Activated B cell treated with CpG ODN at 0.5 μM for 24 hours (primary cell): ENCODE results near the gene CRACDL. TPM values are rescaled to one million over a fixed set of nuclear protein-coding genes. Genes with fewer than 3 reads are reported as not detected.

Experiments
- ATAC-seq: fragments of 200-7000 bp; cut with Tn5 transposase; one replicate; pipeline ENCODE4 v1.10.0; 2021; ENCODE audit warnings: low read depth, mild to moderate bottlenecking, moderate library complexity
- CTCF ChIA-PET: fragments of 350-600 bp; sonication (Branson Sonifier 250); formaldehyde crosslinking; loops from one replicate; lab custom pipeline; 2021; ENCODE audit warnings: antibody characterized with exemption; lab: Charles Lee
- POLR2A ChIA-PET: fragments of 350-600 bp; sonication (Branson Sonifier 250); formaldehyde crosslinking; loops from one replicate; lab custom pipeline; 2021; ENCODE audit warnings: antibody characterized with exemption; lab: Charles Lee
- DNase-seq: peaks from one replicate; pipeline ENCODE4 v3.0.0; 2022
- H3K27ac Mint-ChIP-seq: one replicate; pipeline ENCODE4 v1.8.0; 2020; ENCODE audit warnings: mixed read lengths
- H3K27me3 Mint-ChIP-seq: one replicate; pipeline ENCODE4 v1.8.0; 2021; ENCODE audit warnings: mixed read lengths
- H3K36me3 Mint-ChIP-seq: one replicate; pipeline ENCODE4 v1.8.0; 2021; ENCODE audit warnings: low read depth, mixed read lengths
- H3K4me1 Mint-ChIP-seq: one replicate; pipeline ENCODE4 v1.8.0; 2021; ENCODE audit warnings: mixed read lengths
- H3K4me3 Mint-ChIP-seq: one replicate; pipeline ENCODE4 v1.8.0; 2020; ENCODE audit warnings: mild to moderate bottlenecking, mixed read lengths
- H3K9me3 Mint-ChIP-seq: one replicate; pipeline ENCODE4 v1.8.0; 2020; ENCODE audit warnings: mixed read lengths
- intact Hi-C: fragments of 100-400 bp; cut with micrococcal nuclease; formaldehyde crosslinking; loops from one replicate; pipeline ENCODE4 v1.15.1; 2024
- total RNA-seq: library from RNA; stranded (reverse); gene quantifications from 2 replicates; pipeline ENCODE4 v1.2.3, GENCODE V29; 2022
- TF ChIP-seq, protein P1 (sequence below): fragments of 200-600 bp; IDR thresholded peaks from one replicate; pipeline ENCODE4 v1.8.0; 2022; ENCODE audit warnings: antibody characterized with exemption, mild to moderate bottlenecking

The CRACDL gene
- total RNA-seq, 1 donor from 2014 or later, result not detected

DNA sequence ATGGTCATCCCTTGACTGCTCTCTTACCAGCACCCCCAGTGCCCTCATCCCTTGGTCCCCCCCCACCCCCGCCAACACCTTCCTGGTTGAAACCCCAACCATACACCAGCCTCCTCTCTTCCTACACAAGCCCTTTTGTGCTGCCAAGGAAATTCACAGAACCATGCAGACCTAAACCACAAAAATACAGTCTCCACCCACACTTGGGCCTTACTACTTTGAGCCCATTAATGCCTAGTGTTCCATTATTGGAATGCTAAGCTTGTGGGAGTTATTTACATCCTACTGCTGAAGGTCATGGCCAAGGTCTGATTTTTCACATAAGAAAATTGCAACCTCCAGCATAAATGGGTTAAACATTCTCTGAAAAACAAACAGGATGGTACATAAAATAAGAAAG, 4.1 kb upstream of the CRACDL start:
- CTCF ChIA-PET, result no interaction called here
- POLR2A ChIA-PET, result no interaction called here
- Mint-ChIP-seq H3K4me3 (no peak overlapping the region), H3K9me3 (no peaks in the 10 kb centered on the region), H3K4me1 (peaks cover 10% of the 10 kb centered on the region), H3K27ac (no peak overlapping the region), H3K27me3 (peaks cover 40% of the 10 kb centered on the region), H3K36me3 (no peaks in the 10 kb centered on the region)
- ATAC-seq (no peak), DNase-seq (no peak)
- TF ChIP-seq, protein P1, sequence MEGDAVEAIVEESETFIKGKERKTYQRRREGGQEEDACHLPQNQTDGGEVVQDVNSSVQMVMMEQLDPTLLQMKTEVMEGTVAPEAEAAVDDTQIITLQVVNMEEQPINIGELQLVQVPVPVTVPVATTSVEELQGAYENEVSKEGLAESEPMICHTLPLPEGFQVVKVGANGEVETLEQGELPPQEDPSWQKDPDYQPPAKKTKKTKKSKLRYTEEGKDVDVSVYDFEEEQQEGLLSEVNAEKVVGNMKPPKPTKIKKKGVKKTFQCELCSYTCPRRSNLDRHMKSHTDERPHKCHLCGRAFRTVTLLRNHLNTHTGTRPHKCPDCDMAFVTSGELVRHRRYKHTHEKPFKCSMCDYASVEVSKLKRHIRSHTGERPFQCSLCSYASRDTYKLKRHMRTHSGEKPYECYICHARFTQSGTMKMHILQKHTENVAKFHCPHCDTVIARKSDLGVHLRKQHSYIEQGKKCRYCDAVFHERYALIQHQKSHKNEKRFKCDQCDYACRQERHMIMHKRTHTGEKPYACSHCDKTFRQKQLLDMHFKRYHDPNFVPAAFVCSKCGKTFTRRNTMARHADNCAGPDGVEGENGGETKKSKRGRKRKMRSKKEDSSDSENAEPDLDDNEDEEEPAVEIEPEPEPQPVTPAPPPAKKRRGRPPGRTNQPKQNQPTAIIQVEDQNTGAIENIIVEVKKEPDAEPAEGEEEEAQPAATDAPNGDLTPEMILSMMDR, result no peak
- intact Hi-C loops, result no loop called here

GRCh38 chr2:98937906-98938305, 1.9 kb upstream of the CRACDL start:
- peaks cover 40% of the 10 kb centered on the region for H3K27me3 Mint-ChIP-seq
- H3K27ac Mint-ChIP-seq, result no peak overlapping the region
- intact Hi-C loops, result no loop called here

GRCh38 chr2:98936353-98937351, 627 bp upstream of the CRACDL start:
- H3K4me3 Mint-ChIP-seq, result peak overlapping the region; percentile 70
- H3K4me1 Mint-ChIP-seq, result peaks cover 10% of the 10 kb centered on the region
- no peaks in the 10 kb centered on the region for H3K9me3 Mint-ChIP-seq
- DNase-seq (peak; percentile 29), ATAC-seq (peak; percentile 28)
- intact Hi-C loops, result no loop called here
- no peak overlapping the region for H3K27ac Mint-ChIP-seq
- peaks cover 38% of the 10 kb centered on the region for H3K27me3 Mint-ChIP-seq
- ChIA-PET CTCF (no interaction called here), POLR2A (no interaction called here)
- no peaks in the 10 kb centered on the region for H3K36me3 Mint-ChIP-seq
- TF ChIP-seq, protein P1, result no peak

More at GRCh38 chr2:98937906-98938305, 1.9 kb upstream of the CRACDL start:
- Mint-ChIP-seq H3K9me3 (no peaks in the 10 kb centered on the region), H3K36me3 (no peaks in the 10 kb centered on the region), H3K4me3 (no peak overlapping the region), H3K4me1 (peaks cover 10% of the 10 kb centered on the region)
- POLR2A ChIA-PET, result no interaction called here
- no peak for DNase-seq
- CTCF ChIA-PET, result no interaction called here
- no peak for ATAC-seq
- TF ChIP-seq, protein P1, result no peak

DNA sequence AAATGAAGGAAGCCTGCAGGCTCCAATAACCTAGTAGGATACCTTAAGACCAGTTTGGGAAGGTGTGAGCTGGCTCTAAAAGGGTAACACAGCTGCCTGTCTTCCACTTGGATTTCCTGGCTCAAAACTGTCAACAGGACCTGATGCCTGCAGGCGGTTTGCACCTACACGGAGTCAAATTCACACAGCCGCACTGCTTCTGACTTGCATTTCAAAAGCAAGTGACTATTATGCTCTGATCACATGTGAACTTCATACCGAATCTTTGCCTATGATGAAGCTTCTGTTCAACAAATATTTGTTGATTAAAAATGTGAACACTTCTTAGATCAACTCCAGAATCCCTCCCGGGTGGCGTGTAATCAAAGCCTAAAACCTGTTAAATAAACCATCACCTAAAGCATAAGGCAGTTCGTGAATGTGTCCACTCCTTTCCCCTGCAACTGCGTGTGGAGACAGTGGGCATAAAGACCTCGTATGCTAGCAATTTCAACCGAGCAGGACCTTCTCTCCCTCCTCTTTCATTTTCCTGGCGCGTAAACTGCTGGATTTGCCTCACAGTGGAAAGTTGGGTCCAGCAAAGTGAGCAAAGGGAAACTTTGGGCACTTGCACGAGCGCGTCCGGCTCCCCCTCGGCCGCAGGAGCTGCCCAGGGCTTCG, 784 bp downstream of the CRACDL start:
- intact Hi-C loops, result no loop called here
- CTCF ChIA-PET, result no interaction called here
- POLR2A ChIA-PET, result no interaction called here
- peaks cover 35% of the 10 kb centered on the region for H3K27me3 Mint-ChIP-seq
- DNase-seq (no peak), ATAC-seq (no peak)
- H3K4me1 Mint-ChIP-seq, result peaks cover 10% of the 10 kb centered on the region
- no peaks in the 10 kb centered on the region for H3K9me3 Mint-ChIP-seq
- TF ChIP-seq, protein P1, result no peak
- H3K27ac Mint-ChIP-seq, result no peak overlapping the region
- no peaks in the 10 kb centered on the region for H3K36me3 Mint-ChIP-seq
- peak overlapping the region; percentile 51 for H3K4me3 Mint-ChIP-seq

- intact Hi-C loops, result no loop called here
- ChIA-PET CTCF (no interaction called here), POLR2A (no interaction called here)
- Mint-ChIP-seq H3K4me1 (peaks cover 10% of the 10 kb centered on the region), H3K27ac (no peak overlapping the region), H3K36me3 (no peaks in the 10 kb centered on the region), H3K9me3 (no peaks in the 10 kb centered on the region), H3K4me3 (no peak overlapping the region), H3K27me3 (peaks cover 21% of the 10 kb centered on the region)
- ATAC-seq, result no peak
- TF ChIP-seq, protein P1, result no peak
- DNase-seq, result no peak
Measured at GRCh38 chr2:98932778-98933343, 3.2 kb downstream of the CRACDL start.
